AG04450 (cell line): ENCODE measurements around the gene AOX1. TPM values are rescaled to one million over a fixed set of nuclear protein-coding genes. Genes with fewer than 3 reads are reported as not detected.
"Not testable (repeated sequence)": the region's sequence is repeated elsewhere in the genome, so short reads cannot be mapped to it uniquely, and the experiment has no call there.

Experiments
- CTCF ChIA-PET: fragments of 300-600, 350-600 bp; formaldehyde crosslinking; extraction: SDS; loops from one replicate; lab custom pipeline; 2022; ENCODE audit warnings: antibody characterized with exemption, inconsistent platforms; lab: Charles Lee
- POLR2A ChIA-PET: fragments of 350-600 bp; formaldehyde crosslinking; extraction: SDS; loops from one replicate; lab custom pipeline; 2021; ENCODE audit warnings: antibody characterized with exemption, inconsistent platforms; lab: Yijun Ruan, JAX
- DNase-seq: peaks from one replicate; pipeline ENCODE4 v3.0.0-alpha.2; 2011; ENCODE audit warnings: low read depth, low spot score
- H3K27ac ChIP-seq: one replicate; pipeline ENCODE4 v1.5.1; 2012; ENCODE audit warnings: low read depth, low read length, control low read depth
- H3K27me3 ChIP-seq: one replicate; pipeline ENCODE4 v1.6.0; 2012; ENCODE audit warnings: low read length; ENCODE audit not compliant: control insufficient read depth, insufficient read depth
- H3K4me3 ChIP-seq: 2 replicates; pipeline ENCODE4 v1.5.1; 2011; ENCODE audit warnings: mild to moderate bottlenecking, low read depth, low read length, control low read depth
- H3K9me3 ChIP-seq: 2 replicates; pipeline ENCODE4 v1.5.1; 2012; ENCODE audit warnings: low read length; ENCODE audit not compliant: control insufficient read depth, insufficient read depth
- polyA plus RNA-seq: library from polyadenylated mRNA; depleted of rRNA; stranded (reverse); fragments of >200 nt; gene quantifications from 2 replicates; pipeline ENCODE4 v1.2.3, GENCODE V29; 2011
- TF ChIP-seq, protein P1 (sequence below): IDR thresholded peaks from 2 replicates; pipeline ENCODE4 v1.5.1; 2011; ENCODE audit warnings: low read depth, low read length, control low read depth, inconsistent platforms

AOX1 gene
- polyA plus RNA-seq, 1 experiment: 7.9 TPM

DNA sequence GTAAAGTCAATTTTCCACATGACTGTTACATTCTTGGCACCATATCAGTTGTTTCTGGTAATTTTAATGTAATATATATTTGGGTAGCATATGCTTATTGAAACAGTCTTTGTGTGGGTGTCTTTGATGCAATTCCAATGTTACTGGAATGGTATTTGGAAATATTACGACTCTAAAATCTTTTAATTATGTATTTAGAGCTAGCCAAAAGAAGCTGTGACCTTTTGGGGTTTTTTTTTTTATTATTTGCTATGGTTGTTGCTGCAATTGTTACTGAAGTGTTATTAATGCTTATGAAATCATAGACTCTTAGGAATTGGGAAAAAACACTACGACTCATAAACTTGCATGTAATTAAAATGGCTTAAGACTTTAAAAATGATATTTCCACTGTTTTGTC lies 95.9 kb downstream of the AOX1 start:
- Histone ChIP-seq H3K27me3 (peaks cover 7% of the 10 kb centered on the region), H3K27ac (no peak overlapping the region), H3K9me3 (no peaks in the 10 kb centered on the region), H3K4me3 (no peak overlapping the region)
- no peak for DNase-seq
- ChIA-PET POLR2A (no interaction called here), CTCF (no interaction called here)
- TF ChIP-seq, protein P1, sequence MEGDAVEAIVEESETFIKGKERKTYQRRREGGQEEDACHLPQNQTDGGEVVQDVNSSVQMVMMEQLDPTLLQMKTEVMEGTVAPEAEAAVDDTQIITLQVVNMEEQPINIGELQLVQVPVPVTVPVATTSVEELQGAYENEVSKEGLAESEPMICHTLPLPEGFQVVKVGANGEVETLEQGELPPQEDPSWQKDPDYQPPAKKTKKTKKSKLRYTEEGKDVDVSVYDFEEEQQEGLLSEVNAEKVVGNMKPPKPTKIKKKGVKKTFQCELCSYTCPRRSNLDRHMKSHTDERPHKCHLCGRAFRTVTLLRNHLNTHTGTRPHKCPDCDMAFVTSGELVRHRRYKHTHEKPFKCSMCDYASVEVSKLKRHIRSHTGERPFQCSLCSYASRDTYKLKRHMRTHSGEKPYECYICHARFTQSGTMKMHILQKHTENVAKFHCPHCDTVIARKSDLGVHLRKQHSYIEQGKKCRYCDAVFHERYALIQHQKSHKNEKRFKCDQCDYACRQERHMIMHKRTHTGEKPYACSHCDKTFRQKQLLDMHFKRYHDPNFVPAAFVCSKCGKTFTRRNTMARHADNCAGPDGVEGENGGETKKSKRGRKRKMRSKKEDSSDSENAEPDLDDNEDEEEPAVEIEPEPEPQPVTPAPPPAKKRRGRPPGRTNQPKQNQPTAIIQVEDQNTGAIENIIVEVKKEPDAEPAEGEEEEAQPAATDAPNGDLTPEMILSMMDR: no peak

GRCh38 chr2:200682407-200682806 lies 96.6 kb downstream of the AOX1 start:
- POLR2A ChIA-PET, H3K9me3 ChIP-seq, H3K4me3 ChIP-seq, H3K27me3 ChIP-seq, DNase-seq, CTCF ChIA-PET, H3K27ac ChIP-seq: not testable (repeated sequence)

- CTCF ChIA-PET: interaction anchor here (0.6 to 1.2 kb wide), 2 partner anchors 55 to 112 kb away, joined by 5 to 6 read pairs; no protein-coding TSS in a partner anchor
- DNase-seq: no peak
- Histone ChIP-seq H3K27me3 (peaks cover 5% of the 10 kb centered on the region), H3K27ac (no peak overlapping the region), H3K4me3 (no peak overlapping the region), H3K9me3 (no peaks in the 10 kb centered on the region)
- POLR2A ChIA-PET: no interaction called here
- TF ChIP-seq, protein P1: no peak
Observed at GRCh38 chr2:200687922-200688920, 102.4 kb downstream of the AOX1 start.

GRCh38 chr2:200689115-200689514 lies 103.3 kb downstream of the AOX1 start:
- Histone ChIP-seq H3K27me3 (peaks cover 5% of the 10 kb centered on the region), H3K9me3 (no peaks in the 10 kb centered on the region), H3K27ac (no peak overlapping the region), H3K4me3 (no peak overlapping the region)
- CTCF ChIA-PET: interaction anchor here (1.2 to 1.5 kb wide), 2 partner anchors 15 to 113 kb away, joined by 4 to 6 read pairs; no protein-coding TSS in a partner anchor
- TF ChIP-seq, protein P1: no peak
- DNase-seq: no peak
- POLR2A ChIA-PET: no interaction called here

- Histone ChIP-seq H3K27me3 (no peaks in the 10 kb centered on the region), H3K9me3 (no peaks in the 10 kb centered on the region), H3K27ac (no peak overlapping the region), H3K4me3 (no peak overlapping the region)
- CTCF ChIA-PET: interaction anchor here (0.9 to 2.4 kb wide), 5 partner anchors 10 to 721 kb away, joined by 3 to 12 read pairs (median 3); no protein-coding TSS in a partner anchor
- TF ChIP-seq, protein P1: no peak
- POLR2A ChIA-PET: no interaction called here
- no peak for DNase-seq
Observed at GRCh38 chr2:200693836-200694470, 108.1 kb downstream of the AOX1 start.
